K562 (cell line): ENCODE results near the gene RGS3.

Experiments used
- BRF1 ChIP-seq: IDR thresholded peaks from 3 replicates; pipeline ENCODE4 v1.6.1; 2011; ENCODE audit warnings: borderline replicate concordance, mild to moderate bottlenecking; ENCODE audit not compliant: insufficient read length; ENCODE audit errors: extremely low read depth
- COPS2 ChIP-seq: fragments of 450-650 bp; conservative IDR thresholded peaks from 2 replicates; pipeline ENCODE4 v1.6.1; 2016; ENCODE audit warnings: mild to moderate bottlenecking, moderate library complexity
- CREM ChIP-seq: IDR thresholded peaks from 2 replicates; pipeline ENCODE4 v1.6.1; 2014; ENCODE audit warnings: antibody characterized with exemption, low read depth
- ERF ChIP-seq: fragments of 450-650 bp; formaldehyde crosslinking; IDR thresholded peaks from 2 replicates; pipeline ENCODE4 v1.4.0; 2020; ENCODE audit warnings: mild to moderate bottlenecking, mixed read lengths
- GATAD2B ChIP-seq: fragments of 450-650 bp; IDR thresholded peaks from 2 replicates; pipeline ENCODE4 v1.6.1; 2017; ENCODE audit warnings: mild to moderate bottlenecking, borderline replicate concordance
- KAT7 ChIP-seq: sonication (generic); formaldehyde crosslinking; IDR thresholded peaks from 2 replicates; pipeline ENCODE4 v1.8.0; 2022; ENCODE audit warnings: missing genetic modification reagents, mild to moderate bottlenecking, borderline replicate concordance
- KDM1A ChIP-seq, 2 experiments: fragments of 450-650 bp; IDR thresholded peaks; 2 replicates each; pipeline ENCODE4 v1.6.1; 2016; ENCODE audit warnings: mild to moderate bottlenecking in 2 of 2
- RAD21 ChIP-seq, 2 experiments: fragments of 250-450 bp in 1 of 2; fragments of 450-650 bp in 1 of 2; sonication (Bioruptor Pico) in 1 of 2; formaldehyde crosslinking in 1 of 2; IDR thresholded peaks in 1 of 2; conservative IDR thresholded peaks in 1 of 2; 2 replicates each; pipeline versions ENCODE4 v1.4.0 to v1.8.0; 2020 to 2022; ENCODE audit warnings: mild to moderate bottlenecking in 2 of 2, moderate library complexity in 1 of 2
- ZNF197 ChIP-seq: fragments of 200-800 bp; sonication (Bioruptor generic); IDR thresholded peaks from 2 replicates; pipeline ENCODE4 v1.6.1; 2016; ENCODE audit warnings: low read depth, missing genetic modification characterization, missing compliant biosample characterization
- TF ChIP-seq, protein P1 (sequence below), 3 experiments: IDR thresholded peaks in 2 of 3; conservative IDR thresholded peaks in 1 of 3; 2 replicates each; pipeline ENCODE4 v1.5.1; 2011 to 2012; ENCODE audit warnings: low read length in 3 of 3, mild to moderate bottlenecking in 3 of 3, control low read depth in 2 of 3, improper control_type of control experiment in 1 of 3, inconsistent platforms in 1 of 3, low read depth in 1 of 3, mixed read lengths in 1 of 3, moderate library complexity in 1 of 3; ENCODE audit not compliant: insufficient read depth in 2 of 3
- TF ChIP-seq, protein P2 (sequence below): fragments of 250-450 bp; sonication (Bioruptor Pico); IDR thresholded peaks from 2 replicates; pipeline ENCODE4 v1.4.0; 2020; ENCODE audit warnings: mild to moderate bottlenecking, moderate library complexity

DNA sequence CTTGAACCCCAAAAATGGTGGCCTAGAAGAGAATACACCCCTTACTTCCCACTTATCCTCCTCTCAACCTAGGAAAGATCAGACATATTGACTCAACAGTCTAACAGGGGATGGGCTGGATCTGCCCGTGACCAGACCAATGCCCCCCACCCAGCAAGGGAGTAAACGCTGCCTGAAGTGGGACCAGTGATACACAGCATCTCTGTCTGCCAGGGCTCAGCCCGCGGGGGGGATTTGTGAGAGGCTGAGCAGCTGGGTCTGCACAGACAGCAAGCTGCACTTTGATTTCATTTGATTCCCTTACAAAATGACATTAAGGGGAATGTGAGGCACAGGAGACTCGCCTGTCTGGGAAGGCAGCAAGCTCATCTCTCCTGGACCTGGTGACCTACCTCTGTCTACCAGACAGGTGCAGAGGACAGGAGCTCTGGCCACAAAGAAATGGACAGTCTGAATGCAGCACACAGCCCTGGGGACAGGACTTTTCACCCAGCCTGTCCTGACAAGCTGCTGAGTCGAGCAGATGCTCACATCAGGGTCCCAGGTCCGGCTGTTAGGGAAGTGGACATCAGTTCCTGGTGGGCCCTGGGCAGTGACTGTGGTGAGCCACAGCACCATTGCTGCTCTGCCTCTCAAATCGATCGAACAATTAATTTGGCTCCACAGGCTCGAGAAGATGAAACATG, 79.9 kb downstream of the RGS3 start:
- TF ChIP-seq, protein P1, sequence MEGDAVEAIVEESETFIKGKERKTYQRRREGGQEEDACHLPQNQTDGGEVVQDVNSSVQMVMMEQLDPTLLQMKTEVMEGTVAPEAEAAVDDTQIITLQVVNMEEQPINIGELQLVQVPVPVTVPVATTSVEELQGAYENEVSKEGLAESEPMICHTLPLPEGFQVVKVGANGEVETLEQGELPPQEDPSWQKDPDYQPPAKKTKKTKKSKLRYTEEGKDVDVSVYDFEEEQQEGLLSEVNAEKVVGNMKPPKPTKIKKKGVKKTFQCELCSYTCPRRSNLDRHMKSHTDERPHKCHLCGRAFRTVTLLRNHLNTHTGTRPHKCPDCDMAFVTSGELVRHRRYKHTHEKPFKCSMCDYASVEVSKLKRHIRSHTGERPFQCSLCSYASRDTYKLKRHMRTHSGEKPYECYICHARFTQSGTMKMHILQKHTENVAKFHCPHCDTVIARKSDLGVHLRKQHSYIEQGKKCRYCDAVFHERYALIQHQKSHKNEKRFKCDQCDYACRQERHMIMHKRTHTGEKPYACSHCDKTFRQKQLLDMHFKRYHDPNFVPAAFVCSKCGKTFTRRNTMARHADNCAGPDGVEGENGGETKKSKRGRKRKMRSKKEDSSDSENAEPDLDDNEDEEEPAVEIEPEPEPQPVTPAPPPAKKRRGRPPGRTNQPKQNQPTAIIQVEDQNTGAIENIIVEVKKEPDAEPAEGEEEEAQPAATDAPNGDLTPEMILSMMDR (IDR thresholded peaks at IDR 0.05 in 2 of 3, conservative IDR thresholded peaks at IDR 0.05 in 1 of 3; ENCODE audit: insufficient read depth in 2 of 3, low read depth in 1 of 3, low read length in 3 of 3): no peak
- TF ChIP-seq RAD21 (CRISPR knock-in tag; conservative IDR thresholded peaks at IDR 0.05 in 1 of 2, IDR thresholded peaks at IDR 0.05 in 1 of 2) (no peak), CREM (no peak), ERF (CRISPR knock-in tag) (no peak), ZNF197 (CRISPR knock-in tag) (no peak), COPS2 (no peak), BRF1 (no peak), GATAD2B (no peak), KDM1A (IDR thresholded peaks at IDR 0.05) (no peak), KAT7 (no peak)
- TF ChIP-seq, protein P2, sequence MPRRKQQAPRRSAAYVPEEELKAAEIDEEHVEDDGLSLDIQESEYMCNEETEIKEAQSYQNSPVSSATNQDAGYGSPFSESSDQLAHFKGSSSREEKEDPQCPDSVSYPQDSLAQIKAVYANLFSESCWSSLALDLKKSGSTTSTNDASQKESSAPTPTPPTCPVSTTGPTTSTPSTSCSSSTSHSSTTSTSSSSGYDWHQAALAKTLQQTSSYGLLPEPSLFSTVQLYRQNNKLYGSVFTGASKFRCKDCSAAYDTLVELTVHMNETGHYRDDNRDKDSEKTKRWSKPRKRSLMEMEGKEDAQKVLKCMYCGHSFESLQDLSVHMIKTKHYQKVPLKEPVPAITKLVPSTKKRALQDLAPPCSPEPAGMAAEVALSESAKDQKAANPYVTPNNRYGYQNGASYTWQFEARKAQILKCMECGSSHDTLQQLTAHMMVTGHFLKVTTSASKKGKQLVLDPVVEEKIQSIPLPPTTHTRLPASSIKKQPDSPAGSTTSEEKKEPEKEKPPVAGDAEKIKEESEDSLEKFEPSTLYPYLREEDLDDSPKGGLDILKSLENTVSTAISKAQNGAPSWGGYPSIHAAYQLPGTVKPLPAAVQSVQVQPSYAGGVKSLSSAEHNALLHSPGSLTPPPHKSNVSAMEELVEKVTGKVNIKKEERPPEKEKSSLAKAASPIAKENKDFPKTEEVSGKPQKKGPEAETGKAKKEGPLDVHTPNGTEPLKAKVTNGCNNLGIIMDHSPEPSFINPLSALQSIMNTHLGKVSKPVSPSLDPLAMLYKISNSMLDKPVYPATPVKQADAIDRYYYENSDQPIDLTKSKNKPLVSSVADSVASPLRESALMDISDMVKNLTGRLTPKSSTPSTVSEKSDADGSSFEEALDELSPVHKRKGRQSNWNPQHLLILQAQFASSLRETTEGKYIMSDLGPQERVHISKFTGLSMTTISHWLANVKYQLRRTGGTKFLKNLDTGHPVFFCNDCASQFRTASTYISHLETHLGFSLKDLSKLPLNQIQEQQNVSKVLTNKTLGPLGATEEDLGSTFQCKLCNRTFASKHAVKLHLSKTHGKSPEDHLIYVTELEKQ: no peak
